GM13976 (cell line): Measurements from ENCODE around the gene NEIL3.

Experiments
- DNase-seq: peaks from one replicate; pipeline ENCODE4 v3.0.0; 2012; ENCODE audit warnings: low spot score
- CTCF ChIP-seq: IDR thresholded peaks from 2 replicates; pipeline ENCODE4 v1.5.1; 2012; ENCODE audit warnings: borderline replicate concordance, mild to moderate bottlenecking; ENCODE audit not compliant: insufficient read depth; ENCODE audit errors: extremely low read depth, missing control alignments, control extremely low read depth
- in situ Hi-C: fragments of 300-500 bp; cut with MboI; formaldehyde crosslinking; loops from one replicate; pipeline ENCODE4 v1.12.0; 2022; ENCODE audit warnings: low sequenced_read_pairs, mixed read lengths, inconsistent platforms; ENCODE audit not compliant: unreplicated experiment

Gene NEIL3

GRCh38 chr4:177323416-177323815 lies 13.7 kb downstream of the NEIL3 start:
- in situ Hi-C loops = no loop called here
- no peak for TF ChIP-seq CTCF
- DNase-seq = no peak

GRCh38 chr4:177332119-177332518 lies 22.4 kb downstream of the NEIL3 start:
- DNase-seq = no peak
- TF ChIP-seq CTCF = no peak
- in situ Hi-C loops = no loop called here

- TF ChIP-seq CTCF = peak; percentile 42
- DNase-seq = peak; percentile 39
- in situ Hi-C loops = no loop called here
Measured at GRCh38 chr4:177339477-177340374, 30.1 kb downstream of the NEIL3 start.

GRCh38 chr4:177348348-177348747 lies 38.7 kb downstream of the NEIL3 start:
- no peak for TF ChIP-seq CTCF
- in situ Hi-C loops = no loop called here
- no peak for DNase-seq

- in situ Hi-C loops = no loop called here
- no peak for DNase-seq
- TF ChIP-seq CTCF = no peak
Measured at GRCh38 chr4:177349191-177349590, 39.5 kb downstream of the NEIL3 start.

GRCh38 chr4:177351622-177352244 lies 42.1 kb downstream of the NEIL3 start:
- DNase-seq = no peak
- in situ Hi-C loops = no loop called here
- no peak for TF ChIP-seq CTCF
